K562 (cell line): ENCODE results near the gene GPR153. TPM values are rescaled to one million over a fixed set of nuclear protein-coding genes. Genes with fewer than 3 reads are reported as not detected.

Experiments
- ATF2 ChIP-seq: sonication (generic); formaldehyde crosslinking; IDR thresholded peaks from 2 replicates; pipeline ENCODE4 v1.8.1; 2022; ENCODE audit warnings: missing genetic modification reagents
- CCNT2 ChIP-seq: IDR thresholded peaks from 2 replicates; pipeline ENCODE4 v1.6.1; 2011; ENCODE audit warnings: borderline replicate concordance, low read depth, mild to moderate bottlenecking, moderate library complexity, mixed read lengths, low read length; ENCODE audit not compliant: insufficient read length; ENCODE audit errors: extremely low read depth
- COPS2 ChIP-seq: fragments of 450-650 bp; conservative IDR thresholded peaks from 2 replicates; pipeline ENCODE4 v1.6.1; 2016; ENCODE audit warnings: mild to moderate bottlenecking, moderate library complexity
- CXXC5 ChIP-seq: fragments of 250-450 bp; sonication (Bioruptor Pico); IDR thresholded peaks from 2 replicates; pipeline ENCODE4 v1.8.0; 2022; ENCODE audit warnings: inconsistent platforms, mild to moderate bottlenecking, moderate library complexity
- GTF2B ChIP-seq: IDR thresholded peaks from 2 replicates; pipeline ENCODE4 v1.6.1; 2011; ENCODE audit not compliant: insufficient read length; ENCODE audit errors: extremely low read depth
- HIVEP1 ChIP-seq: fragments of 250-450 bp; sonication (Bioruptor Pico); IDR thresholded peaks from 2 replicates; pipeline ENCODE4 v1.4.0; 2020; ENCODE audit warnings: mild to moderate bottlenecking
- IRF2 ChIP-seq: sonication (generic); formaldehyde crosslinking; IDR thresholded peaks from 2 replicates; pipeline ENCODE4 v1.8.1; 2022; ENCODE audit warnings: mild to moderate bottlenecking, missing genetic modification reagents
- NR2C2 ChIP-seq, 2 experiments: fragments of 200-800 bp in 1 of 2; sonication (Bioruptor generic) in 1 of 2; sonication (generic) in 1 of 2; formaldehyde crosslinking in 1 of 2; IDR thresholded peaks; 2 replicates each; pipeline versions ENCODE4 v1.6.1 to v1.8.0; 2016 to 2022; ENCODE audit warnings: mild to moderate bottlenecking in 1 of 2, missing compliant biosample characterization in 1 of 2, missing genetic modification characterization in 1 of 2, missing genetic modification reagents in 1 of 2
- NRF1 ChIP-seq, 2 experiments: fragments of 450-650 bp; IDR thresholded peaks in 1 of 2; conservative IDR thresholded peaks in 1 of 2; 2 replicates each; pipeline ENCODE4 v1.6.1; 2014; ENCODE audit warnings: mild to moderate bottlenecking in 2 of 2
- PRMT5 ChIP-seq: sonication (generic); formaldehyde crosslinking; IDR thresholded peaks from 2 replicates; pipeline ENCODE4 v1.5.0; 2020; ENCODE audit warnings: missing genetic modification reagents
- RAD51 ChIP-seq: fragments of 450-650 bp; IDR thresholded peaks from 2 replicates; pipeline ENCODE4 v1.7.1; 2016; ENCODE audit warnings: low read depth, mild to moderate bottlenecking, borderline replicate concordance
- SMARCA4 ChIP-seq: fragments of 450-650 bp; IDR thresholded peaks from 2 replicates; pipeline ENCODE4 v1.6.1; 2016
- TSC22D4 ChIP-seq: fragments of 450-650 bp; IDR thresholded peaks from 2 replicates; pipeline ENCODE4 v1.6.1; 2016; ENCODE audit warnings: missing genetic modification characterization, missing biosample characterization, control low read depth
- VEZF1 ChIP-seq: fragments of 200-800 bp; sonication (Bioruptor generic); IDR thresholded peaks from 2 replicates; pipeline ENCODE4 v1.6.1; 2017; ENCODE audit warnings: missing genetic modification characterization, missing compliant biosample characterization
- ZNF324 ChIP-seq: fragments of 250-450 bp; sonication (Bioruptor Pico); IDR thresholded peaks from 2 replicates; pipeline ENCODE4 v1.4.0; 2020; ENCODE audit warnings: mild to moderate bottlenecking
- ZNF431 ChIP-seq: sonication (generic); formaldehyde crosslinking; IDR thresholded peaks from 2 replicates; pipeline ENCODE4 v1.8.0; 2022; ENCODE audit warnings: mild to moderate bottlenecking, missing genetic modification reagents
- ZNF830 ChIP-seq: fragments of 250-450 bp; sonication (Bioruptor Pico); IDR thresholded peaks from 2 replicates; pipeline ENCODE4 v1.5.0; 2021; ENCODE audit warnings: mild to moderate bottlenecking
- polyA plus RNA-seq, 8 experiments: library from polyadenylated mRNA; depleted of rRNA in 4 of 8; stranded (reverse) in 5 of 8; unstranded in 3 of 8; fragments of >200 nt; fragmentation: Nextera tagmentation in 2 of 8; fragmentation: Illumina TruSeq in 1 of 8; extraction: Ambion mirVana in 2 of 8; extraction: Trizol in 1 of 8; gene quantifications; 2 replicates each; pipeline versions ENCODE4 v1.2.1 to v1.2.3, GENCODE V29; 2011 to 2014; ENCODE audit warnings: inconsistent platforms in 1 of 8, missing spikeins in 1 of 8
- total RNA-seq, 7 experiments: library from RNA; depleted of rRNA in 6 of 7; stranded (reverse); fragments of >200 nt in 6 of 7; fragmentation: Illumina TruSeq in 2 of 7; extraction: Trizol in 2 of 7; gene quantifications; 2 replicates each; pipeline versions ENCODE4 v1.2.1 to v1.2.3, GENCODE V29; 2011 to 2021; ENCODE audit warnings: low replicate concordance in 1 of 7
- TF ChIP-seq, protein P1 (sequence below): sonication (generic); formaldehyde crosslinking; IDR thresholded peaks from 2 replicates; pipeline ENCODE4 v1.8.0; 2023; ENCODE audit warnings: mild to moderate bottlenecking, missing genetic modification reagents
- TF ChIP-seq, protein P2 (sequence below): sonication (generic); formaldehyde crosslinking; IDR thresholded peaks from 2 replicates; pipeline ENCODE4 v1.8.1; 2022; ENCODE audit warnings: missing genetic modification reagents

Gene GPR153
- total and polyA plus RNA-seq, 9 of the 15 experiments (the other 6 are each of a cell fraction or from before 2014, with no cell fraction given), result 0.01 to 1.5 (median 0.51) TPM

DNA sequence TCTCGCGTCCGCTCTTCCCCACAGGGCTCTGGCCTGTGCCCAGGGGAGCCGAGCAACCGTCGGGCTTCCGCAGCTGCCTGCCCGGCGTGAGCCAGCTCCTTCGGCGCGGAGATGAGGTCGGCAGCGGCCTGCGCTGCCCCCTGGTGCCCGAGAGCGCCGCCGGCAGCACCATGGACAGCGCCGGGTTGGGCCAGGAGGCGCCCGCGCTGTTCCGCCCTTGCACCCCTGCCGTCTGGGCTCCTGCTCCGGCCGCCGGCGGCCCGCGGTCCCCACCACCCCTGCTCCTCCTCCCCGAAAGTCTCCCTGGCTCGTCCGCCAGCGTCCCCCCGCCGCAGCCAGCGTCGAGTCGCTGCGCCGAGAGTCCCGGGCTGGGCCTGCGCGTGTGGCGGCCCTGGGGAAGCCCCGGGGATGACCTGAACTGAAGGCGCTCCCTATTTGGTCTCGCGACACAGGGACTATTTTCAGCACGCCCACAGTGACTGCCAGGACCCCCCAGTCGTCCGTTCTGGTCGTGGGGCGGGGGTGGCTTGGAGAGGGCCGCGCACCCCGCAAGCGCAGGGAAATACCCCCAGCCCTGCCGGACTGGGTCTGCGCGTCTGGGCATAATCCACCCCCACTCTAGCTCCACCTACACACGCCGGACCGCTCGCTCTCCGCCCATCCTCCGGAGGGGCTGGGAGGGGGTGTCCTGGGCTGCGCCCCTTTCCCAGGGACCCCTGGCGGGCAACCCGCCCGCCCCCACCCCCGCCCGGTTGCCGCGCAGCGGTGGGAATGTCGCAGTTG, 15.6 kb downstream of the GPR153 start (continued):
- TF ChIP-seq, protein P1, sequence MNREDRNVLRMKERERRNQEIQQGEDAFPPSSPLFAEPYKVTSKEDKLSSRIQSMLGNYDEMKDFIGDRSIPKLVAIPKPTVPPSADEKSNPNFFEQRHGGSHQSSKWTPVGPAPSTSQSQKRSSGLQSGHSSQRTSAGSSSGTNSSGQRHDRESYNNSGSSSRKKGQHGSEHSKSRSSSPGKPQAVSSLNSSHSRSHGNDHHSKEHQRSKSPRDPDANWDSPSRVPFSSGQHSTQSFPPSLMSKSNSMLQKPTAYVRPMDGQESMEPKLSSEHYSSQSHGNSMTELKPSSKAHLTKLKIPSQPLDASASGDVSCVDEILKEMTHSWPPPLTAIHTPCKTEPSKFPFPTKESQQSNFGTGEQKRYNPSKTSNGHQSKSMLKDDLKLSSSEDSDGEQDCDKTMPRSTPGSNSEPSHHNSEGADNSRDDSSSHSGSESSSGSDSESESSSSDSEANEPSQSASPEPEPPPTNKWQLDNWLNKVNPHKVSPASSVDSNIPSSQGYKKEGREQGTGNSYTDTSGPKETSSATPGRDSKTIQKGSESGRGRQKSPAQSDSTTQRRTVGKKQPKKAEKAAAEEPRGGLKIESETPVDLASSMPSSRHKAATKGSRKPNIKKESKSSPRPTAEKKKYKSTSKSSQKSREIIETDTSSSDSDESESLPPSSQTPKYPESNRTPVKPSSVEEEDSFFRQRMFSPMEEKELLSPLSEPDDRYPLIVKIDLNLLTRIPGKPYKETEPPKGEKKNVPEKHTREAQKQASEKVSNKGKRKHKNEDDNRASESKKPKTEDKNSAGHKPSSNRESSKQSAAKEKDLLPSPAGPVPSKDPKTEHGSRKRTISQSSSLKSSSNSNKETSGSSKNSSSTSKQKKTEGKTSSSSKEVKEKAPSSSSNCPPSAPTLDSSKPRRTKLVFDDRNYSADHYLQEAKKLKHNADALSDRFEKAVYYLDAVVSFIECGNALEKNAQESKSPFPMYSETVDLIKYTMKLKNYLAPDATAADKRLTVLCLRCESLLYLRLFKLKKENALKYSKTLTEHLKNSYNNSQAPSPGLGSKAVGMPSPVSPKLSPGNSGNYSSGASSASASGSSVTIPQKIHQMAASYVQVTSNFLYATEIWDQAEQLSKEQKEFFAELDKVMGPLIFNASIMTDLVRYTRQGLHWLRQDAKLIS (CRISPR knock-in tag), result peak; percentile 99
- peak; percentile 92 for TF ChIP-seq NR2C2 (CRISPR knock-in tag; IDR thresholded peaks at IDR 0.05)
- no peak for TF ChIP-seq NR2C2 (tag; IDR thresholded peaks at IDR 0.05)
- no peak for TF ChIP-seq COPS2
- peak; percentile 85 for TF ChIP-seq ZNF431 (CRISPR knock-in tag)
- peak; percentile 90 for TF ChIP-seq CXXC5 (CRISPR knock-in tag)
- TF ChIP-seq, protein P2, sequence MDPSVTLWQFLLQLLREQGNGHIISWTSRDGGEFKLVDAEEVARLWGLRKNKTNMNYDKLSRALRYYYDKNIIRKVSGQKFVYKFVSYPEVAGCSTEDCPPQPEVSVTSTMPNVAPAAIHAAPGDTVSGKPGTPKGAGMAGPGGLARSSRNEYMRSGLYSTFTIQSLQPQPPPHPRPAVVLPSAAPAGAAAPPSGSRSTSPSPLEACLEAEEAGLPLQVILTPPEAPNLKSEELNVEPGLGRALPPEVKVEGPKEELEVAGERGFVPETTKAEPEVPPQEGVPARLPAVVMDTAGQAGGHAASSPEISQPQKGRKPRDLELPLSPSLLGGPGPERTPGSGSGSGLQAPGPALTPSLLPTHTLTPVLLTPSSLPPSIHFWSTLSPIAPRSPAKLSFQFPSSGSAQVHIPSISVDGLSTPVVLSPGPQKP (CRISPR knock-in tag), result no peak
- no peak for TF ChIP-seq GTF2B
- TF ChIP-seq HIVEP1, result peak; percentile 86
- TF ChIP-seq VEZF1 (CRISPR knock-in tag), result peak; percentile 33; the same call in 1 of the 2 replicates
- TF ChIP-seq SMARCA4, result no peak
- no peak for TF ChIP-seq RAD51
- peak; percentile 68 to 76 for TF ChIP-seq NRF1 (conservative IDR thresholded peaks at IDR 0.05 in 1 of 2, IDR thresholded peaks at IDR 0.05 in 1 of 2)
- no peak for TF ChIP-seq ZNF324 (CRISPR knock-in tag)
- TF ChIP-seq CCNT2, result peak; percentile 69
- TF ChIP-seq TSC22D4 (tag), result no peak
- peak; percentile 97 for TF ChIP-seq PRMT5 (CRISPR knock-in tag)
- TF ChIP-seq ZNF830 (CRISPR knock-in tag), result 0 out of 2 replicates have a peak, but pooled peaks have one; percentile 29
- TF ChIP-seq ATF2 (CRISPR knock-in tag), result peak; percentile 67; the same call in 1 of the 2 replicates
- peak; percentile 92 for TF ChIP-seq IRF2 (CRISPR knock-in tag)
